ENCODE data around the gene UHRF2. TPM values are rescaled to one million over a fixed set of nuclear protein-coding genes. Genes with fewer than 3 reads are reported as not detected.
A peak's percentile ranks its signal among the peaks of the same experiment; 100 is the strongest.
"Not testable (repeated sequence)": the region's sequence is repeated elsewhere in the genome, so short reads cannot be mapped to it uniquely, and the experiment has no call there.

The UHRF2 gene
- total RNA-seq, 1 experiment from 2014 or later, result 20.9 TPM

GRCh38 chr9:6542617-6543016 is 129.6 kb downstream of the UHRF2 start:
- not testable (repeated sequence) for H3K4me3 ChIP-seq; H3K4me1 ChIP-seq (replicated peaks); H3K27ac ChIP-seq; H3K27me3 ChIP-seq (replicated peaks); H3K9me3 ChIP-seq (replicated peaks); DNase-seq (ENCODE audit: low read depth in 1 of 2, low spot score in 2 of 2); H3K36me3 ChIP-seq

- H3K9me3 ChIP-seq (replicated peaks), result no peaks in the 10 kb centered on the region
- H3K36me3 ChIP-seq, result no peaks in the 10 kb centered on the region
- no peak overlapping the region for H3K4me3 ChIP-seq
- DNase-seq (ENCODE audit: low read depth in 1 of 2, low spot score in 2 of 2), result no peak
- H3K4me1 ChIP-seq (replicated peaks), result no peaks in the 10 kb centered on the region
- no peak overlapping the region for H3K27ac ChIP-seq
- H3K27me3 ChIP-seq (replicated peaks), result no peaks in the 10 kb centered on the region
These were observed 130.2 kb downstream of the UHRF2 start for GRCh38 chr9:6543204-6543603.

GRCh38 chr9:6545017-6545691 is 132.2 kb downstream of the UHRF2 start:
- no peak overlapping the region for H3K27ac ChIP-seq
- no peak overlapping the region for H3K4me3 ChIP-seq
- no peaks in the 10 kb centered on the region for H3K9me3 ChIP-seq (replicated peaks)
- DNase-seq (ENCODE audit: low read depth in 1 of 2, low spot score in 2 of 2), result no peak
- H3K4me1 ChIP-seq (replicated peaks), result no peaks in the 10 kb centered on the region
- H3K36me3 ChIP-seq, result no peaks in the 10 kb centered on the region
- no peaks in the 10 kb centered on the region for H3K27me3 ChIP-seq (replicated peaks)

GRCh38 chr9:6549106-6549800 is 136.3 kb downstream of the UHRF2 start:
- no peak for DNase-seq (ENCODE audit: low read depth in 1 of 2, low spot score in 2 of 2)
- Histone ChIP-seq H3K27ac (no peak overlapping the region), H3K9me3 (replicated peaks) (no peaks in the 10 kb centered on the region), H3K27me3 (replicated peaks) (no peaks in the 10 kb centered on the region), H3K4me3 (no peak overlapping the region), H3K36me3 (no peaks in the 10 kb centered on the region), H3K4me1 (replicated peaks) (peaks cover 26% of the 10 kb centered on the region)

GRCh38 chr9:6551136-6551535 is 138.1 kb downstream of the UHRF2 start:
- Histone ChIP-seq H3K9me3 (replicated peaks) (no peaks in the 10 kb centered on the region), H3K4me3 (no peak overlapping the region)
- peak in 1 of 2 experiments; percentile 41 for DNase-seq (ENCODE audit: low read depth in 1 of 2, low spot score in 2 of 2)

DNA sequence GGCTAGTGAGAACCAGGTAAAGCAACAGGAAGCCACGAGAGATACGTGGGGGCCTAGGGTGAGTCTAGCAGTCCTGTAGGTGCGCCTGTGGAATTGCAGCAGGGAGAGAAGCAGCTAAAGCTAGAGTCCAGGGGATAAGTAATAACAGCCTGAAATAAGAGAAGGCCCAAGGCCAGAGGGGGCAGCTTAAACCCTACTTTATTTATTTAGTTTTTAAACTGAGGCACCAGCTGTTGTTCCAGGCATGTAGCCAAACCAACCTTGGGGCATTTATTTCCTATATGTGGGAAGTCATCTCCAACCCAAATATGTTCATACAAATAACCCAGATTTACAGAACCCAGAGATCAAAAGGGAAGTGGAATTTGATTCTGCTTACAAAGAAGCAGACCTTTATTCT is 139.0 kb downstream of the UHRF2 start:
- no peaks in the 10 kb centered on the region for H3K9me3 ChIP-seq (replicated peaks)
- H3K36me3 ChIP-seq, result no peaks in the 10 kb centered on the region
- H3K27ac ChIP-seq, result no peak overlapping the region
- H3K4me3 ChIP-seq, result no peak overlapping the region
- no peaks in the 10 kb centered on the region for H3K27me3 ChIP-seq (replicated peaks)
- H3K4me1 ChIP-seq (replicated peaks), result peaks cover 26% of the 10 kb centered on the region
- DNase-seq (ENCODE audit: low read depth in 1 of 2, low spot score in 2 of 2), result peak; percentile 43 to 45

More at GRCh38 chr9:6551136-6551535, 138.1 kb downstream of the UHRF2 start:
- Histone ChIP-seq H3K4me1 (replicated peaks) (peaks cover 26% of the 10 kb centered on the region), H3K36me3 (no peaks in the 10 kb centered on the region), H3K27me3 (replicated peaks) (no peaks in the 10 kb centered on the region), H3K27ac (no peak overlapping the region)

- Histone ChIP-seq H3K9me3 (replicated peaks) (no peaks in the 10 kb centered on the region), H3K4me1 (replicated peaks) (peaks cover 26% of the 10 kb centered on the region), H3K27ac (no peak overlapping the region), H3K36me3 (no peaks in the 10 kb centered on the region), H3K27me3 (replicated peaks) (no peaks in the 10 kb centered on the region), H3K4me3 (no peak overlapping the region)
- peak in 1 of 2 experiments; percentile 20 for DNase-seq (ENCODE audit: low read depth in 1 of 2, low spot score in 2 of 2)
These were observed 139.6 kb downstream of the UHRF2 start for GRCh38 chr9:6552498-6553121.

- no peaks in the 10 kb centered on the region for H3K9me3 ChIP-seq (replicated peaks)
- H3K4me1 ChIP-seq (replicated peaks), result peaks cover 26% of the 10 kb centered on the region
- H3K27me3 ChIP-seq (replicated peaks), result no peaks in the 10 kb centered on the region
- no peak overlapping the region for H3K4me3 ChIP-seq
- H3K36me3 ChIP-seq, result no peaks in the 10 kb centered on the region
- H3K27ac ChIP-seq, result no peak overlapping the region
- no peak for DNase-seq (ENCODE audit: low read depth in 1 of 2, low spot score in 2 of 2)
These were observed 140.9 kb downstream of the UHRF2 start for GRCh38 chr9:6553866-6554265.

Other genes with a start within 250 kb of the UHRF2 start
- gene IL33, start 197.4 kb upstream of the UHRF2 start, total RNA-seq (2014; rRNA removed; shearing (Covaris generic)), result not detected in 2 replicates
- gene TPD52L3, start 84.8 kb upstream of the UHRF2 start, total RNA-seq (2014; rRNA removed; shearing (Covaris generic)), result not detected in 2 replicates
- 0.18 TPM in 1 of 2 replicates, not detected in the other for gene GLDC, start 232.5 kb downstream of the UHRF2 start, total RNA-seq (2014; rRNA removed; shearing (Covaris generic))

Measured in SJSA1 (cell line).